HG03565 (cell line): ENCODE measurements around the gene GLB1L3.

Experiments used
- ATAC-seq: cut with Tn5 transposase; IDR thresholded peaks from one replicate; pipeline ENCODE4 v1.9.1; 2021; ENCODE audit warnings: mild to moderate bottlenecking, moderate library complexity; ENCODE audit not compliant: unreplicated experiment

Gene GLB1L3, protein sequence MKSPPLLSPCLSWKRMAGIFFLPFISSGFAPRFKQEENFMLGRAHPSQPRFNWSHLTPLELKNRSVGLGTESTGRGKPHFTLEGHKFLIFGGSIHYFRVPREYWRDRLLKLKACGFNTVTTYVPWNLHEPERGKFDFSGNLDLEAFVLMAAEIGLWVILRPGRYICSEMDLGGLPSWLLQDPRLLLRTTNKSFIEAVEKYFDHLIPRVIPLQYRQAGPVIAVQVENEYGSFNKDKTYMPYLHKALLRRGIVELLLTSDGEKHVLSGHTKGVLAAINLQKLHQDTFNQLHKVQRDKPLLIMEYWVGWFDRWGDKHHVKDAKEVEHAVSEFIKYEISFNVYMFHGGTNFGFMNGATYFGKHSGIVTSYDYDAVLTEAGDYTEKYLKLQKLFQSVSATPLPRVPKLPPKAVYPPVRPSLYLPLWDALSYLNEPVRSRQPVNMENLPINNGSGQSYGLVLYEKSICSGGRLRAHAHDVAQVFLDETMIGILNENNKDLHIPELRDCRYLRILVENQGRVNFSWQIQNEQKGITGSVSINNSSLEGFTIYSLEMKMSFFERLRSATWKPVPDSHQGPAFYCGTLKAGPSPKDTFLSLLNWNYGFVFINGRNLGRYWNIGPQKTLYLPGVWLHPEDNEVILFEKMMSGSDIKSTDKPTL

GRCh38 chr11:134275534-134276395 lies at the start of gene GLB1L3:
Gene GLB1L3 (plus strand): TSS chr11:134276379. CDS start chr11:134276741, 362 bp downstream.
- ATAC-seq = no peak

DNA sequence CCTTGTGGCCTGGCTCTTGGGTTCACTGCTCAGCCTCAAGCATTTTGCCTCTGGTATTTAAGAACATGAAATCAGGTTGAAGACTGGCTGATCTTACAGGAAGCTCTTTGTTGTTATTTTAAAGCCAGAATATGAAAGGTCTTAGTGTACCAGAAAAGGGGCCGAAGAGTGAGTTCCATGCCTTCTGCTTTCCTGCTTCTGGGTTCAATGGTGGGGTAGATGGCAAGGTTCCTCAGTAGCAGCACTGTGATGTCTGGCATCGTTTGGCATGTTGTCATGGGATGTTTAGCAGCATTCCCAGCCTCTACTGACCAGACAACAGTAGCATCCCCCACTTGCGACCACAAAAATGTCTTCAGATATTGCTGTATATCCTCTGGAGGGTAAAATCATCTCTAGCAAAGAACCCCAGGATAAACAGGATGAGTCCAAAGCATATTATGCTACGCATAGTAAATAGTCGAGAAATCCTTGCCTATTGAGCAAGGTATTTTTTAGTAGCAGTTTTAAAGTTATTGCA lies 49.3 kb upstream of the GLB1L3 start:
- no peak for ATAC-seq

- peak; percentile 36 for ATAC-seq
Observed at GRCh38 chr11:134228625-134229024, 47.6 kb upstream of the GLB1L3 start.

- ATAC-seq = no peak
Observed at GRCh38 chr11:134229126-134229790, 46.9 kb upstream of the GLB1L3 start.

DNA sequence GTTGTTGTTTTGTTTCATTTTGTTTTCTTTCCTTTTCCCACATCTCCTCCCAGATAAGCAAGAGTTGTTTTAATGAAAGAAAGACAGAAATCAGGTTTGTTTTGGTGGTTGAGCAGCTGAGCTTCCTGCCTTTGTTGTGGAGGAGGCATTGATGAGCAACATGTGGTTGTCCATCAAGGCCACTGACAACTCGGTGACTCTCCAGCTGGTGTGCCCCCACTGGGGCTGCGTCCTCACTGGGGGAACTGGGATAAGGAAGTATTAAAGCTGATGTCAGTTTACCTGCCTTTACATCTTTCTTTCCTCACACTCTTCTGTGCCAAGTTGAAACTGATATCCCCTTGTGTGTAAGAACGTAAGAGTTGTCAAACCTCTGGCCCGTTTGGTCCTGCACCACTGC lies 45.8 kb upstream of the GLB1L3 start:
- no peak for ATAC-seq

DNA sequence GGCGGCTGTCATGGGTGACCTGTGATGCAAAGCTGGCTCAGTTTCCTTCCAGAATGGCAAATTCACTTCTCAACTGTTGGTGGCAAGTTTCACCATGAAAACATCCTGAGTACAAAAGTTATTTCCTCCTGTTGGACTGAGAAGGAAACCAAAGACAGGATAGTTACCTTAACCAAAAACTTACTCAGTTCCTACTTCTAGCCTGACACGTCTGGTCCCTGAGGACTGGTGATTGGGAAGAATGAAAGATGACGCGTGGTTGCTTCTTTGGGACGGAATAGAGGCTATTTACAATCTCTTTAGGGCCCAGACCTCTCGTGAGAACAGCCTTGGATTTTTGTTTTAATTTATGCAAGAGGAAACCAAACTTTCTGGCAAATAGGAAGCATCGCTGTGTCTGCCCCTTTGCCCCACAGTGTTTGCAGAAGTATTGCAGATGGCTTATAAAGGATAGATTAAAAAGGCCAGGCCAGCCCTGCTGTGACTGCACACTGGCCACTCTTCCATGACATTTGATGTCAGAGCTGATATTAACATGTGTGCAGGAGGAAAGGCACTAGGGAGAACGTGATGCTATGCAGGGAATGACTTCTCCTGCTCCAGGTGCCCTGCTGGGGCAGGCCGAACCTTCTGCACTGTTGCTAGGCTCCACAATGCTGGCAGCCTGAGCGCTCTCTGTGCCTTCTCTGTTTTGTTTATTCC lies 44.1 kb upstream of the GLB1L3 start:
- no peak for ATAC-seq

DNA sequence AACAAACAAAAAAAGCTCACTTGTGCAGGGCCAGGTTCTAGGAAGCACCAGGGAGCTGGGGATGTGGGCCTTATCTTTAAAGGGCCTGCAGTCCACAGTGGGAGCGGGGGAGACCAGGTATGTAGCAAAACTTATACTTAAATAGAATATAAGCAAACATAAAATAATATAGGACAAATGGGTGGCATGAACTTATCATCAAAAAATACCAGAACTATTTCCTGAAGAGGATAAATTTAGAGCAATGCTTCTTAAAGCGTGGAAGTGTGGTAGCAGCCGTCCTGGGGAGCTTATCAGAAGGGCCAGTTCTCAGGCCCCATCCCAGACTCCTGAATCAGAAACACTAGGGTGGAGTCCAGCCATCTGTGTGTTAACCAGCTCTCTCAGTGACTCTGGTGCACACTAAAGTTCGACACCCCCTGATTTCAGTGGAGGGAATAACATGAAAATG lies 42.4 kb upstream of the GLB1L3 start:
- no peak for ATAC-seq

DNA sequence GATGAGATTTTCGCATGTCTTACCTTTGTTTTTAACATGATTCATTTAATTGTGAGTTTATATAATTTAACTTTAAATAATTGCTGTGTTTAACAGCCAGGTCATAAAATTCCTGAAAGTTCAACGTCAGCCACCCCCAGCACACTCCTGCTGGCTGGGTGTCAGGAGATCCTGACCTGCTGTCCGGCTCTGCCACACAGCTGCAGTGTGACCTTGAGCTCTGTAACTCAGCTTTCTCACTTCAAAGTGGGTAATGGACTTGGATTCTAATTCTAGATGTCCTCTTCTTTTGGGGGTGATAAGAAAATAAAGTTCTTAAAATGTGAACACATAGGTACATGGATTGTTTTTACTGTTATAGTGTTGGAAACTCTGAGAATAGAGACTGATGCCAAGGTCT lies 40.8 kb upstream of the GLB1L3 start:
- ATAC-seq = no peak

DNA sequence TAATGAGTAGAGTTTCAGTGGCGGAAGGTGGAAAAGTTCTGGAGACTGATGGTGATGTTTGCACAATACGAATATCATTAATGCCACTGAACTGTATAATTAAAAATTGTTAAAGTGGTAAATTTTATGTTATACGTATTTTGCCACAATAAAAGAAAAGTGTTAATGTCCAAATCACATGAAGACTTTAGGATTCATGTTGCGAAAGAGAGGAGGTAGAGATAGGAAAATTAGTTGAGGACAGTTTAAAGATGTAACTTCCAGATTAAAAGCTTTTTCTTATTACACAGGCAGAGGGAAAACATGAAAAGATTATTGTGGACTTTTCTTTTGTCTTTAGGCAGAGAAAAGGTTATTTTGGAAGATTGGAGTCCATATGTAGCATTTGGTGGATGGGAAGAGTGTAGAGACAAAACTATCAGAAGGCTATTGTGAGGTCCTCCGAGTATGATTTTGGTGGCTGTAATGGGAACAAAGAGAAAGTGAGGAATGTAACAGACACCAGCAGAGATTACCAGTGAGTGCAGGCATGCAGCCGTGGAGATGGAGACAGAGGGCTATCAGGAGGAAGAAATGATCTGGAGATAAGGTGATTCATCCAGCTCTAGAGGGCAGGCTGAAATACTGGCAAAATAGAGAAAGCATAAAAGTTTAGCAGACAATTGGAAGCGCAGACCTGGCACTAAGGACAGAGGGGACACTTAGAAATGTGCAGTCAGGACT lies 39.2 kb upstream of the GLB1L3 start:
- ATAC-seq = no peak

- ATAC-seq = no peak
Observed at GRCh38 chr11:134237557-134237922, 38.6 kb upstream of the GLB1L3 start.

DNA sequence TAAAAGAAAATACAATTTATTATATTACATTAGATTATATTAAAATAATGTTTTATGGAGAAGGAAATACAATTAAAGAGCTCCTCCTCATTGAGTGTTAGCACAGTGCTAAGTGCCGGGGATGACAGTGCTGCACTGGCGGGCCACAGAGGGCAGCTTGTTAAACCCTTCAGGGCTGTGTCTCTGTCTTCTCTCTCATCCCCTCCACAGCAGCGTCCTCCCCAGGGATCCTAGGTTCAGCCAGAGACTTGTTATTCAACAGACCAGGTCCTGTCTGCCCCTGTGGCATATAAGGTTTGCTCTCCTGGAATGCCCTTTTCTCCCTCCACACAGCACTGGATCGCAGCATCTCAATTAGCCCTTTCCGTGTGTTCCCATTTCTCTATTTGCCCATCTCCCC lies 37.2 kb upstream of the GLB1L3 start:
- ATAC-seq = no peak

DNA sequence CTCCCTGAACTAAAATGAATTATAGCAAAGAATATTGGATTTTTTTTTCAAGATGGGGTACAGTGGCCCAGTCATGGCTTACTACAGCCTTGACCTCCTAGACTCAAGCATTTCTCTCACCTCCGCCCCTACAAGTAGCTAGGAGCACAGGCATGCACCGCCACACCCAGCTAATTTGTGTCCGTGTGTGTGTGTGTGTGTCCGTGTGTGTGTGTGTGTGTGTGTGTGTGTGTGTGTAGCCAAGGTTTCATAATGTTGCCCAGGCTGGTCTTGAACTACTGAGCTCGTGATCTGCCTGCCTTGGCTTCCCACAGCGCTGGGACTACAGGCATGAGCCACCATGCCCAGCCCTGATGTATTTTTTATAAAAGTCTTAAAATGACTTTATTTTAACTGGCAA lies 35.6 kb upstream of the GLB1L3 start:
- no peak for ATAC-seq

GRCh38 chr11:134242376-134242775 lies 33.8 kb upstream of the GLB1L3 start:
- ATAC-seq = no peak

DNA sequence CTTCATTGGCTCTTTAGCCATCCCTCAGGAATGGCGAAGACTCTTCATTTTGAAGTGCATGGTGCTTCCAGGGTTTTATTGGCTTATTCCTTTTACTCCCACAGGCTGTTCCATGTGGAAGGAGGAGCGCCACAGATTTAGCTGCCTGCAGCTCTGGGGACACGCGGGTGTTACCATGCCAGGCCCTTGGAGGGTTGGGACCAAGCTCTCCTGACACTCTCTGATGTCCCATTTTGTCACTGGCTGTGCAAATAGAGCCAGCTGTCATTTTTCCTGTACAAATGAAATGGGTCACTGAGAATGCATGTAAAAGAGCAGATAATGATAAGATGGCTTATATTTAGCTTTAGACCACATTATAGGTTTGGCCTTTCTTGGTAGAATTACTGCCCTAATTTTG lies 32.3 kb upstream of the GLB1L3 start:
- ATAC-seq = no peak

- no peak for ATAC-seq
Observed at GRCh38 chr11:134244593-134244992, 31.6 kb upstream of the GLB1L3 start.

DNA sequence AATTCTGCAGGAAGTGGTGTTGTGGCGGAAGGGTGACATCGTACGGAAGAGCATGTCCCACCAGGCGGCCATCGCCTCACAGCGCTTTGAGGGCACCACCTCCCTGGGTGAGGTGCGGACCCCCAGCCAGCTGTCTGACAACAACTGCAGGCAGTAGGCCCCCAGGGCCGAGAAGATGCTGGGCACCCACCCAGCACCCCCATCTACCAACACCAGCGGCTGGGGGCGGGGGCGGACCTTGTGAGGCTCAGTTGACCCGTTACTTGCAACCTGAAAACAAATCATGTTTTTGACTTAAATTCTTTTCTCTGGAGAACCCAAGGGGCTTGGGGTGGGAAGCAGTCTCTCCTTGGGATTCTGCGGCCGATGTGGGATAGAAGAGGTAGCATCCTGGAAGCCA lies 30.7 kb upstream of the GLB1L3 start:
- no peak for ATAC-seq

DNA sequence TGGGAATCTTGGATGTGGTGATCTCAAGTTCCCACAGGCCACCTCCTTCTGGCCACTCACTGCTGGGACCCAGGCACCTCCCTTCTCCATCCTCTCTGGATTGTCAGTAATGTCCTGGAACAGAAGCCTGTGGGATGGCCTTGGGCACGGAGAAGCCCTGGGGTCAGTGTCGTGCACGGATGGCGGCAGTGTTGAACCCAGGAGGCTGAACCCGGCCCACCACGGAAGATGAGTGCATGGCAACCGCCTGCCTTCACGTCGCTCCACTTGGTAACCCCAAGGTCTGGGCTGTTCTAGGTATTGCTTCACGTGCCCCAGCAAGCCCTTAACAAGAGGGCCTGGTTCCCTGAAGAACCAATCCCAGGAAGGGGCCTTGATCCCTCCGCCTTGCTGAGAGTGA lies 30.1 kb upstream of the GLB1L3 start:
- no peak for ATAC-seq

GRCh38 chr11:134246678-134247077 lies 29.5 kb upstream of the GLB1L3 start:
- no peak for ATAC-seq

DNA sequence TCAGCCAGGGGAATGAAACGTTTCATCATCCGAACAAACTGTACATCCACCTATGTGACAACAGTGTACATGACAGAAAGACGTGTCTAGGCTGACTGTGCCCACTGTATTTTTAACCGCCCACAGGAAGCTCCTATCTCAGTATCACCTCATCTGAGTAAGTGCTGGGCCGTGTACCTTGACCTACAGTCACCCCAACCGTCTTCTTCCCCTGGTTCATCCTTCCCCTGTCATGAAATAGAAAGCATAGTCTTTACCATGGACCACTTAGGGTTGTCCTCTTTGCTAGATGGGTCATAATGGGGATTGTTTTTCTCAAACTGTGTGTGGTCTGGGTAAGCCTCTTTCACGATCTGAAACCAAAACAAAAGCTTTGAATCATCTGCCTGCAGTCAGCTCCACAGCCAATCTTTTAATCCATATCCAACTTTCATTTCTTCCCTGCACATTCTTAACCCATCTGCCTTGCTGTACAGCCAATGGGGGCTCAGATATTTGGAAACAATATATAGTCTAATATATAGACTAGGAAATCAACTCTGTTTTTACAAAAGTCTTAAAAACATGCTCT lies 27.2 kb upstream of the GLB1L3 start:
- no peak for ATAC-seq
